ENCODE measurements around the gene CFAP299. TPM values are rescaled to one million over a fixed set of nuclear protein-coding genes. Genes with fewer than 3 reads are reported as not detected.

The CFAP299 gene
- total RNA-seq, 4 donors from 2014 or later, result 5.1 TPM; not detected in 3

DNA sequence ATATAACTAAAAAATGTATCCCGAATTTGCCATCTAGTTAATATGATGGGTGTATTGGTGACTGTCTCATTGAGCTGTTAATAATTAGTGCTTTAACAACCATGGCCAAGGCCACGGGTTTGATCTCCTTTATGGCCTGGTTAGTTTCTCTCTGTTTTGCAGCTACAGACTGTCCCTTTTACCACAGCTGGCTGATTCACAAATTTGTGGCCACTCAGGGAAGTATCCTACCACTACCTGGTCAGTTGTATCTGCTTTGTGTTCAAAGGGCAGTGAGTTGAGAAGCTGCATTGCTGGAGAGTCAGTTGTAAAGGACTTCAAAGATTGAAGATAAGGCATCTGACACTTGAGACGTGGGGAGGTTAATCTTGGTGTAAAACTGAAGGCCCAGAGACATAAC, 475.9 kb downstream of the CFAP299 start:
- ATAC-seq, result no peak
- Histone ChIP-seq H3K27ac (no peak overlapping the region), H3K27me3 (no peaks in the 10 kb centered on the region), H3K36me3 (no peaks in the 10 kb centered on the region), H3K4me1 (no peaks in the 10 kb centered on the region), H3K4me3 (no peak overlapping the region), H3K9me3 (no peaks in the 10 kb centered on the region)
- WGBS, 2 donors (ENCODE audit: low coverage in 1 of 2), result 45 to 90% methylated on average over 2 to 3 of the region's 3 CpGs
- no peak for TF ChIP-seq EP300 (IDR thresholded peaks at IDR 0.05)
- TF ChIP-seq POLR2A (IDR thresholded peaks at IDR 0.05), result no peak
- no peak for TF ChIP-seq CTCF (IDR thresholded peaks at IDR 0.05)
- TF ChIP-seq POLR2AphosphoS5 (IDR thresholded peaks at IDR 0.05), result no peak

GRCh38 chr4:80812145-80812544, 476.6 kb downstream of the CFAP299 start:
- ATAC-seq, result no peak
- Histone ChIP-seq H3K9me3 (no peaks in the 10 kb centered on the region), H3K27me3 (no peaks in the 10 kb centered on the region), H3K4me1 (no peaks in the 10 kb centered on the region), H3K27ac (no peak overlapping the region), H3K36me3 (no peaks in the 10 kb centered on the region), H3K4me3 (no peak overlapping the region)
- TF ChIP-seq EP300 (IDR thresholded peaks at IDR 0.05) (no peak), POLR2AphosphoS5 (IDR thresholded peaks at IDR 0.05) (no peak), POLR2A (IDR thresholded peaks at IDR 0.05) (no peak), CTCF (IDR thresholded peaks at IDR 0.05) (no peak)

GRCh38 chr4:80814266-80814665, 478.7 kb downstream of the CFAP299 start:
- WGBS, 2 donors (ENCODE audit: low coverage in 1 of 2), result 30 to 34% methylated on average over 5 of the region's 5 CpGs
- Histone ChIP-seq H3K27me3 (no peaks in the 10 kb centered on the region), H3K4me3 (no peak overlapping the region), H3K27ac (no peak overlapping the region), H3K9me3 (no peaks in the 10 kb centered on the region), H3K36me3 (no peaks in the 10 kb centered on the region), H3K4me1 (no peaks in the 10 kb centered on the region)
- TF ChIP-seq EP300 (IDR thresholded peaks at IDR 0.05), result no peak
- ATAC-seq, result no peak

DNA sequence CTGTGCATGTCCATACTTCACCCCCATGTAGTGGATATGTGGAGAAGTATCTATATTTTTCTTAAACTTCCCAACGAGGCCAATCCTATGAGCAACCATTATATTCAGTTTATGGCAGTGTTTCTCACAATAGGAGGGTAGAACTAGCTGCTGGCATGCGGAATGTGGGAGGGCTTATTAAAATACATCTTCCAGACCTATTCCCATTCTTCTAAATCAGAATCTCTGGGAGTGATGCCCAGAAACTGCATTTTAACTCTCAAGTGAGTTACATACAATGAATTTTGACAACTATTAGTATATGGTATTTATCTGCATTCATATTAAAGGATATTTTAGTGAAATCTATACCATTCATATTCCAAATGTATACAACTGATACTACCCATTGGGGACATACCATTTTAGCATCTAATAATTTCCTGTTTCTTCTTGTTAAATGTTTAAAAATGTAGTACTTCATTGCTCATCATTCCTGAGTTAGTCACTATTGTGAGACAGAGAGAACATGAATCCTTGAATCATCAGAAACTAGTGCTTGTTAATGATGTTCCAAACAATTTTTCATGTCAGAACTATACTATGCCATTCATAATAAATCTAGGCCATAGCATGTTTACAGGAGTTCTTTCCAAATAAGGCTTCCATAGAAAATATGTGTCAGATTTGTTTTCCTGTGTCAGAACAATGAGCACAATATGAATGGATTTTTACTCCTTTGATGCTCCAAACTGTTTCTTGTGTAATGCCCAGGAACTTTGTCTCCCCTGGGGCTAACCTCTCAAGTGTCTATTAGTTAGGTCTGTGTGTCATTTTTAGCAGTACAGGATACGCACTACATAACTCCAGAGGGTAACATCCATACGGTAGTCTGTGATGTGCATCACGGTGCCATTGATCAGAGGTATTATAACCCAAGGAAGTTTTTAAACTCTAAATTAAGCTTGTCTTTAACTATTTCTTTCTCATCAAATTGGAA, 496.1 kb downstream of the CFAP299 start:
- no peak overlapping the region for H3K4me3 ChIP-seq
- no peak for TF ChIP-seq POLR2A (IDR thresholded peaks at IDR 0.05)
- H3K4me1 ChIP-seq, result no peaks in the 10 kb centered on the region
- H3K36me3 ChIP-seq, result no peaks in the 10 kb centered on the region
- H3K9me3 ChIP-seq, result no peaks in the 10 kb centered on the region
- no peaks in the 10 kb centered on the region for H3K27me3 ChIP-seq
- WGBS, 2 donors (ENCODE audit: low coverage in 1 of 2), result 50 to 67% methylated on average over 5 of the region's 5 CpGs
- no peak for ATAC-seq
- H3K27ac ChIP-seq, result no peak overlapping the region

DNA sequence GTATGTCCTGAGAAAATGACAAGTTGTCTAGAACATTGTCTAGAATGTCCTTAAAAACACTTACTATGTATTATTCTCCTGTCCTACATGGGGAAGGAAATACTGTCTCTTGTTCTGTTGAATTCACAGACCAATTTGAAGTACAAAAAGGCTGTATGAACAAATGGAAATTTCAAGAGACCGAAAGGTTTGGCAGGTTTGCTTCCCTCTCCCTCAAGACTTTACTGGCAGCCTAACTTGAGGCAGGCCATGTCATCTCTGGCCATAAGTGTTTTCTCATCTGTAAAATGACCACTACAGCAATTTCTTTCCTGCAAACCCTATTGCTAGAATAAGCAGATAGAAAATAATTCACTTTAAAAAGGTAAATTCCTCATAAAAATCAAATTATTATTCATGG, 503.8 kb downstream of the CFAP299 start:
- Histone ChIP-seq H3K36me3 (no peaks in the 10 kb centered on the region), H3K4me1 (no peaks in the 10 kb centered on the region), H3K27me3 (no peaks in the 10 kb centered on the region), H3K4me3 (no peak overlapping the region), H3K27ac (no peak overlapping the region), H3K9me3 (no peaks in the 10 kb centered on the region)
- 75 to 92% methylated on average over 1 of the region's 1 CpG for WGBS, 2 donors (ENCODE audit: low coverage in 1 of 2)
- TF ChIP-seq CTCF (IDR thresholded peaks at IDR 0.05) (no peak), POLR2AphosphoS5 (IDR thresholded peaks at IDR 0.05) (no peak), EP300 (IDR thresholded peaks at IDR 0.05) (no peak)
- ATAC-seq, result no peak

GRCh38 chr4:80839792-80840191, 504.3 kb downstream of the CFAP299 start:
- TF ChIP-seq EP300 (IDR thresholded peaks at IDR 0.05) (no peak), POLR2AphosphoS5 (IDR thresholded peaks at IDR 0.05) (no peak), POLR2A (IDR thresholded peaks at IDR 0.05) (no peak), CTCF (IDR thresholded peaks at IDR 0.05) (no peak)
- H3K9me3 ChIP-seq, result no peaks in the 10 kb centered on the region
- ATAC-seq, result no peak
- H3K27me3 ChIP-seq, result no peaks in the 10 kb centered on the region
- H3K27ac ChIP-seq, result no peak overlapping the region
- no peak overlapping the region for H3K4me3 ChIP-seq
- H3K36me3 ChIP-seq, result no peaks in the 10 kb centered on the region
- no peaks in the 10 kb centered on the region for H3K4me1 ChIP-seq

All from gastroesophageal sphincter (tissue), 4 donors.